Peyer's patch (tissue), 4 donors: ENCODE data around the gene DOC2A. TPM values are rescaled to one million over a fixed set of nuclear protein-coding genes. Genes with fewer than 3 reads are reported as not detected.
A peak's percentile ranks its signal among the peaks of the same experiment; 100 is the strongest.
"Not testable (repeated sequence)": the region's sequence is repeated elsewhere in the genome, so short reads cannot be mapped to it uniquely, and the experiment has no call there.

Experiments
- DNase-seq, 3 donors: peaks; one replicate each; pipeline ENCODE4 v3.0.0-alpha.2; 2017 to 2019
- H3K27ac ChIP-seq, 4 donors: fragments of 200-600 bp; sonication (generic); one replicate each; pipeline ENCODE4 v1.5.1; 2016 to 2019
- H3K27me3 ChIP-seq, 2 donors: fragments of 200-600 bp; sonication (generic); one replicate each; pipeline ENCODE4 v1.5.1; 2019
- H3K36me3 ChIP-seq, 3 donors: fragments of 200-600 bp; sonication (generic); one replicate each; pipeline ENCODE4 v1.5.1; 2016 to 2019
- H3K4me1 ChIP-seq, 4 donors: fragments of 200-600 bp; sonication (generic); one replicate each; pipeline ENCODE4 v1.5.1; 2016 to 2019
- H3K4me3 ChIP-seq, 4 donors: fragments of 200-600 bp; sonication (generic); 1 replicate in 3 of 4; 2 replicates in 1 of 4; pipeline ENCODE4 v1.5.1; 2016 to 2019; ENCODE audit warnings: mild to moderate bottlenecking in 1 of 4
- H3K9me3 ChIP-seq, 4 donors: fragments of 200-600 bp; sonication (generic); one replicate each; pipeline ENCODE4 v1.5.1; 2016 to 2019; ENCODE audit warnings: mild to moderate bottlenecking in 1 of 4
- CTCF ChIP-seq, 6 experiments: fragments of 450-650 bp in 4 of 6; fragments of 200-600 bp in 2 of 6; sonication (generic) in 1 of 6; IDR thresholded peaks; one replicate each; pipeline ENCODE4 v1.5.1; 2017 to 2019; ENCODE audit warnings: antibody characterized with exemption in 6 of 6, mild to moderate bottlenecking in 3 of 6, moderate library complexity in 1 of 6
- POLR2A ChIP-seq, 2 donors: fragments of 450-650 bp; IDR thresholded peaks; one replicate each; pipeline ENCODE4 v1.5.1; 2017; ENCODE audit warnings: antibody characterized with exemption in 2 of 2, mild to moderate bottlenecking in 2 of 2, moderate library complexity in 2 of 2
- total RNA-seq, 4 donors: library from RNA; depleted of rRNA; stranded (reverse); fragments of >200 nt; gene quantifications; one replicate each; pipeline ENCODE4 v1.1.0, GENCODE V29; 2016

Gene DOC2A
- total RNA-seq, 4 donors from 2014 or later, result 2.5 to 4.9 (median 2.9) TPM; not detected in 1

DNA sequence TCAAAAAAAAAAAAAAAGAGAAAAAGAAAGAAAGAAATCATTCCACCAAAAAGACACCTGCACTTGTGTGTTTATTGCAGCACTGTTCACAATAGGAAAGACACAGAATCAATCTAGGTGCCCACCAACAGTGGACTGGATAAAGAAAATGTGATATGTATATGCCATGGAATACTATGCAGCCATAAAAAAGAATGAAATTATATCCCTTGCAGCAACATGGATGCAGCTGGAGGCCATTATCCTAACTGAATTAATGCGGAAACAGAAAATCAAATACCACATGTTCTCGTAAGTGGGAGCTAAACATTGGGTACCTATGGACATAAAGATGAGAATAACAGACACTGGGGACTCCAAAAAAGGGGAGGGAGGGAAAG lies 6.4 kb upstream of the DOC2A start:
- Histone ChIP-seq H3K4me1 (peaks cover 0 to 9% (median 4%) of the 10 kb centered on the region in 4 donors), H3K9me3 (no peaks in the 10 kb centered on the region), H3K36me3 (no peaks in the 10 kb centered on the region), H3K4me3 (no peak overlapping the region), H3K27me3 (no peaks in the 10 kb centered on the region), H3K27ac (no peak overlapping the region)
- TF ChIP-seq POLR2A (IDR thresholded peaks at IDR 0.05) (no peak), CTCF (IDR thresholded peaks at IDR 0.05) (no peak)
- no peak for DNase-seq

GRCh38 chr16:30016555-30017276 lies 5.9 kb upstream of the DOC2A start:
- H3K4me1 ChIP-seq, result peaks cover 0 to 8% (median 3%) of the 10 kb centered on the region in 4 donors
- TF ChIP-seq POLR2A (IDR thresholded peaks at IDR 0.05) (no peak), CTCF (IDR thresholded peaks at IDR 0.05) (no peak)
- H3K4me3 ChIP-seq, result no peak overlapping the region
- no peak overlapping the region for H3K27ac ChIP-seq
- peaks cover 0 to 5% of the 10 kb centered on the region in 2 donors for H3K27me3 ChIP-seq
- no peaks in the 10 kb centered on the region for H3K9me3 ChIP-seq
- no peaks in the 10 kb centered on the region for H3K36me3 ChIP-seq
- DNase-seq, result no peak

DNA sequence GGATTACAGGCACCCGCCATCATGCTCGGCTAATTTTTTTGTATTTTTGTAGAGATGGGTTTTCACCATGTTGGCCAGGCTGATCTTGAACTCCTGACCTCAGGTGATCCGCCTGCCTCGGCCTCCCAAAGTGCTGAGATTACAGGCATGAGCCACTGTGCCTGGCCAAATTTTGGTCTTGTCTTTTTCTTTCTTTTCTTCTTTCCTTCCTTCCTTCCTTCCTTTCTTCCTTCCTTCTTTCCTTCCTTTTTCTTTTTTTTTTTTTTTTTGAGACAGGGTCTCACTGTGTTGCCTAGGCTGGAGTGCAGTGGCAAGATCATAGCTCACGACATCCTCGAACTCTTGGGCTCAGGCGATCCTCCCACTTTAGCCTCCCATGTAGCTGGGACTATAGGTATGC lies 4.6 kb upstream of the DOC2A start:
- DNase-seq, result not testable (repeated sequence)

DNA sequence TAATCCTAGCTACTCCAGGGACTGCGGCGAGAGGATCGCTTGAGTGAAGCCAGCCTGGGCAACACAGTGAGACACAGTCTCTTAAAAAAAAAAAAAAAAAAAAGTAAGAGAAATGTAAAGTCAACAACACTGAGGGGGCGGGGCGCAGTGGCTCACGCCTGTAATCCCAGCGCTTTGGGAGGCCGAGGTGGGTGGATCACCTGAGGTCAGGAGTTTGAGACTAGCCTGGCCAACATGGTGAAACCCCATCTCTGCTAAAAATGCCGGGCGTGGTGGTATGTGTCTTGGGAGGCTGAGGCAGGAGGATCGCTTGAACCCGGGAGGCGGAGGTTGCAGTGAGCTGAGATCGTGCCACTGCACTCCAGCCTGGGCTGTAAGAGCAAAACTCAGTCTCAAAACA lies 1.8 kb upstream of the DOC2A start:
- H3K27ac ChIP-seq, DNase-seq, H3K36me3 ChIP-seq, H3K9me3 ChIP-seq, H3K4me3 ChIP-seq: not testable (repeated sequence)
- peaks cover 0 to 16% (median 13%) of the 10 kb centered on the region in 4 donors for H3K4me1 ChIP-seq
- H3K27me3 ChIP-seq, result peaks cover 0 to 27% of the 10 kb centered on the region in 2 donors

More for the DNA sequence above, 4.6 kb upstream of the DOC2A start:
- not testable (repeated sequence) for H3K36me3 ChIP-seq, H3K27ac ChIP-seq, H3K4me3 ChIP-seq, H3K9me3 ChIP-seq
- Histone ChIP-seq H3K4me1 (peaks cover 0 to 13% (median 12%) of the 10 kb centered on the region in 4 donors), H3K27me3 (peaks cover 0 to 18% of the 10 kb centered on the region in 2 donors)

DNA sequence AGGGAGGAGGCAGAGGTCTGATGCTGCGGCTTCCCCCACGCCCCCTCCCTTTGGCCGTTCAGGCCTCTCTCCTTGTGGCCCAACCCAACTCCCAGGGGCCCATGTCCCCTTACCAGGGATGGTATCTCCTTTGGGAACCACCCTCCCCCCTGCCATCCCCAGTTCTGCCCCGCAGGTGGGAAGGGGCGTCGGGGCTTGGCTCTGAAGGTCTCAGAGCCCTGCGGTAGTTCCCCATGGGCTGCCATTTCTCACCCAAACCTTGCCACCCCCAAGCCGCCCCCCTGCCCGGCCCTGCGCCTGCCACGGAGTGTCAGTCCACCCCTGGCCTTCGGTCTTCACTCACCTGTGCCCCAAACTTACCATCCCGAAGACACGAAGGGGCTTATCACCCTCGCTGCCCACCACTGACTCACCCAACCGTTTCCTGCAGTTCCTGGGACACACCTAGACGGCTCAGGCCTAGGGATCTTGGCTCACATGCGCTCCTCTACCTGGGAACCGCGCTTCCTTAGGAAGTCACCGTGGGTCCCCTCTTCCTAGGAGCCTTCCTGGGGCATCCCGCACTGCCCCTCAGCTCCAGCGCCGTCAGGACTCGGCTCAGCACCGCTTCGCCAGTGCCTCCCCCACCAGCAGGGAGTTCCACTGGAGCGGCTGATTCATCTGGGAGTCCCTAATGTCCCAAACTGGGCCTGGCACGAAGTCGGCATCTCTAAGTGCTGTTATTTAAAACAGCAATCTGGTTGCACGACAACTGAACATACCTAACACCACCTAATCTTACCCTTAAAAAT lies 1.1 kb upstream of the DOC2A start:
- DNase-seq, result no peak
- H3K4me3 ChIP-seq, result peak overlapping the region in 2 of 4 donors; percentile 48
- no peak overlapping the region for H3K27ac ChIP-seq
- peaks cover 0 to 27% of the 10 kb centered on the region in 2 donors for H3K27me3 ChIP-seq
- TF ChIP-seq POLR2A (IDR thresholded peaks at IDR 0.05), result no peak
- TF ChIP-seq CTCF (IDR thresholded peaks at IDR 0.05), result no peak
- H3K36me3 ChIP-seq, result no peaks in the 10 kb centered on the region
- peaks cover 0 to 16% (median 13%) of the 10 kb centered on the region in 4 donors for H3K4me1 ChIP-seq
- no peaks in the 10 kb centered on the region for H3K9me3 ChIP-seq

- Histone ChIP-seq H3K9me3 (no peaks in the 10 kb centered on the region), H3K27ac (no peak overlapping the region), H3K27me3 (peaks cover 0 to 27% of the 10 kb centered on the region in 2 donors), H3K36me3 (no peaks in the 10 kb centered on the region), H3K4me1 (peaks cover 0 to 16% (median 13%) of the 10 kb centered on the region in 4 donors), H3K4me3 (peak overlapping the region in 3 of 4 donors; percentile 48)
- TF ChIP-seq POLR2A (IDR thresholded peaks at IDR 0.05) (no peak), CTCF (IDR thresholded peaks at IDR 0.05) (no peak)
- DNase-seq, result no peak
These were observed 610 bp downstream of the DOC2A start for GRCh38 chr16:30009990-30010843.
